Trophoblast cell (in vitro differentiated cells and primary cell): ENCODE data around the gene PRDX5.

ENCODE experiments used
- DNase-seq, 2 donors: peaks; one replicate each; pipeline ENCODE4 v3.0.0-alpha.2; 2016
- H2AFZ ChIP-seq: 2 replicates; pipeline ENCODE4 v1.6.1; 2013; ENCODE audit warnings: low read length, moderate library complexity, mild to moderate bottlenecking; ENCODE audit not compliant: insufficient read depth, poor library complexity
- H2AK5ac ChIP-seq: 2 replicates; pipeline ENCODE4 v1.6.1; 2013; ENCODE audit warnings: mild to moderate bottlenecking, low read length
- H2BK120ac ChIP-seq: 2 replicates; pipeline ENCODE4 v1.6.1; 2013; ENCODE audit warnings: low read length, mild to moderate bottlenecking, moderate library complexity; ENCODE audit not compliant: insufficient read depth, poor library complexity
- H2BK12ac ChIP-seq: 2 replicates; pipeline ENCODE4 v1.6.1; 2013; ENCODE audit warnings: mild to moderate bottlenecking, low read length, moderate library complexity
- H2BK5ac ChIP-seq: 2 replicates; pipeline ENCODE4 v1.6.1; 2013; ENCODE audit warnings: low read length, low read depth, moderate library complexity, mild to moderate bottlenecking; ENCODE audit not compliant: poor library complexity
- H3K14ac ChIP-seq: 2 replicates; pipeline ENCODE4 v1.6.1; 2013; ENCODE audit warnings: mild to moderate bottlenecking, low read length
- H3K18ac ChIP-seq: 2 replicates; pipeline ENCODE4 v1.6.1; 2013; ENCODE audit warnings: mild to moderate bottlenecking, low read length
- H3K23ac ChIP-seq: 2 replicates; pipeline ENCODE4 v1.6.1; 2013; ENCODE audit warnings: low read length
- H3K27ac ChIP-seq: 2 replicates; pipeline ENCODE4 v1.5.1; 2013; ENCODE audit warnings: low read depth, mild to moderate bottlenecking, inconsistent platforms, low read length, moderate library complexity
- H3K27me3 ChIP-seq: 2 replicates; pipeline ENCODE4 v1.6.1; 2013; ENCODE audit warnings: inconsistent platforms, mild to moderate bottlenecking, low read length, moderate library complexity; ENCODE audit not compliant: insufficient read depth
- H3K36me3 ChIP-seq, 2 experiments: 1 replicate in 1 of 2; 2 replicates in 1 of 2; pipeline ENCODE4 v1.6.1; 2013; ENCODE audit warnings: low read length in 2 of 2, mild to moderate bottlenecking in 2 of 2, moderate library complexity in 1 of 2; ENCODE audit not compliant: insufficient read depth in 2 of 2, control insufficient read depth in 1 of 2
- H3K4ac ChIP-seq: 2 replicates; pipeline ENCODE4 v1.6.1; 2013; ENCODE audit warnings: low read depth, mild to moderate bottlenecking, low read length, moderate library complexity
- H3K4me1 ChIP-seq, 2 experiments: 1 replicate in 1 of 2; 2 replicates in 1 of 2; pipeline ENCODE4 v1.6.1; 2013; ENCODE audit warnings: low read length in 2 of 2, mild to moderate bottlenecking in 2 of 2, moderate library complexity in 1 of 2; ENCODE audit not compliant: insufficient read depth in 2 of 2, control insufficient read depth in 1 of 2
- H3K4me2 ChIP-seq: 2 replicates; pipeline ENCODE4 v1.6.1; 2013; ENCODE audit warnings: inconsistent platforms, mild to moderate bottlenecking, low read length, moderate library complexity
- H3K4me3 ChIP-seq: 2 replicates; pipeline ENCODE4 v1.5.1; 2013; ENCODE audit warnings: mild to moderate bottlenecking, low read depth, low read length, inconsistent platforms
- H3K79me1 ChIP-seq: one replicate; pipeline ENCODE4 v1.6.1; 2013; ENCODE audit warnings: low read length
- H3K79me2 ChIP-seq: 2 replicates; pipeline ENCODE4 v1.6.1; 2013; ENCODE audit warnings: low read length, mild to moderate bottlenecking; ENCODE audit not compliant: control insufficient read depth, insufficient read depth, poor library complexity
- H3K9ac ChIP-seq: 2 replicates; pipeline ENCODE4 v1.6.1; 2013; ENCODE audit warnings: mild to moderate bottlenecking, low read length
- H3K9me3 ChIP-seq: 2 replicates; pipeline ENCODE4 v1.6.1; 2013; ENCODE audit warnings: low read depth, mild to moderate bottlenecking, control low read depth, inconsistent platforms, low read length; ENCODE audit not compliant: insufficient read depth
- H4K12ac ChIP-seq: 2 replicates; pipeline ENCODE4 v1.6.1; 2013; ENCODE audit warnings: low read depth, mild to moderate bottlenecking, low read length, moderate library complexity
- H4K8ac ChIP-seq: 2 replicates; pipeline ENCODE4 v1.6.1; 2013; ENCODE audit warnings: low read depth, mild to moderate bottlenecking, low read length, moderate library complexity
- H4K91ac ChIP-seq: one replicate; pipeline ENCODE4 v1.6.1; 2013; ENCODE audit warnings: low read depth, mild to moderate bottlenecking, low read length, moderate library complexity
- WGBS: extraction: QIAGEN DNeasy Blood & Tissue Kit; methylation state at CpG from one replicate; pipeline ENCODE4 v1.1.7; 2013; ENCODE audit warnings: missing lambda C conversion rate; ENCODE audit not compliant: insufficient read length, insufficient coverage; ENCODE audit errors: extremely low coverage; 5-methylcytosine and 5-hydroxymethylcytosine counted together

Gene PRDX5

GRCh38 chr11:64299847-64300648, 17.9 kb upstream of the PRDX5 start, which contains the start of gene CATSPERZ:
CATSPERZ (plus strand) TSS chr11:64300358; CDS start chr11:64300411, 53 bp downstream.
- H2AK5ac ChIP-seq = no peak within 1 kb of the TSS
- H3K79me1 ChIP-seq = peaks cover 5% of the 10 kb centered on the region
- H3K18ac ChIP-seq = no peak within 1 kb of the TSS
- H3K9ac ChIP-seq = peak within 1 kb of the TSS; percentile 0
- H3K4ac ChIP-seq = no peak within 1 kb of the TSS
- no peak within 1 kb of the TSS for H3K14ac ChIP-seq
- H2BK5ac ChIP-seq = no peak within 1 kb of the TSS
- H3K23ac ChIP-seq = no peak within 1 kb of the TSS
- H4K8ac ChIP-seq = no peak within 1 kb of the TSS
- peaks cover 8% of the 10 kb centered on the region for H3K9me3 ChIP-seq
- no peak within 1 kb of the TSS for H4K91ac ChIP-seq
- no peak within 1 kb of the TSS for H2BK12ac ChIP-seq
- H3K4me1 ChIP-seq = peaks cover 11 to 14% of the 10 kb centered on the region in 2 experiments
- H3K4me2 ChIP-seq = peak within 1 kb of the TSS; percentile 56
- no peaks in the 10 kb centered on the region for H3K79me2 ChIP-seq
- no peak within 1 kb of the TSS for H4K12ac ChIP-seq
- H2BK120ac ChIP-seq = no peak within 1 kb of the TSS
- no peak within 1 kb of the TSS for H3K27ac ChIP-seq
- peaks cover 48% of the 10 kb centered on the region for H3K27me3 ChIP-seq
- no peak for DNase-seq
- H3K36me3 ChIP-seq = no peaks in the 10 kb centered on the region
- no CpG with 5 or more reads among the region's 54 CpGs for WGBS
- H2AFZ ChIP-seq = peak within 1 kb of the TSS; percentile 7
- peak within 1 kb of the TSS; percentile 57 for H3K4me3 ChIP-seq

GRCh38 chr11:64303109-64304031, 14.6 kb upstream of the PRDX5 start:
- Histone ChIP-seq H4K12ac (peak overlapping the region; percentile 36), H2BK5ac (no peak overlapping the region), H3K4me2 (no peak overlapping the region), H3K27me3 (peaks cover 17% of the 10 kb centered on the region), H4K91ac (no peak overlapping the region), H3K18ac (no peak overlapping the region), H3K79me1 (peaks cover 15% of the 10 kb centered on the region), H2BK120ac (no peak overlapping the region), H2BK12ac (no peak overlapping the region), H3K79me2 (peaks cover 10% of the 10 kb centered on the region), H2AK5ac (no peak overlapping the region), H3K27ac (no peak overlapping the region), H3K14ac (no peak overlapping the region), H3K23ac (no peak overlapping the region), H3K4ac (no peak overlapping the region), H3K4me3 (no peak overlapping the region), H3K9ac (no peak overlapping the region), H3K4me1 (peaks cover 19 to 27% of the 10 kb centered on the region in 2 experiments), H3K36me3 (peaks cover 2 to 6% of the 10 kb centered on the region in 2 experiments), H4K8ac (no peak overlapping the region), H2AFZ (no peak overlapping the region), H3K9me3 (peaks cover 2% of the 10 kb centered on the region)
- WGBS = no CpG with 5 or more reads among the region's 13 CpGs
- DNase-seq = no peak

GRCh38 chr11:64304032-64304315, 13.9 kb upstream of the PRDX5 start:
- peaks cover 19 to 27% of the 10 kb centered on the region in 2 experiments for H3K4me1 ChIP-seq
- peak overlapping the region; percentile 36 for H4K12ac ChIP-seq
- H3K4me2 ChIP-seq = peak overlapping the region; percentile 90
- no peak overlapping the region for H3K23ac ChIP-seq
- H2AFZ ChIP-seq = no peak overlapping the region
- H3K18ac ChIP-seq = no peak overlapping the region
- H3K4me3 ChIP-seq = no peak overlapping the region
- peaks cover 2% of the 10 kb centered on the region for H3K9me3 ChIP-seq
- no peak overlapping the region for H3K27ac ChIP-seq
- H3K4ac ChIP-seq = no peak overlapping the region
- H2BK12ac ChIP-seq = no peak overlapping the region
- H3K27me3 ChIP-seq = peaks cover 15% of the 10 kb centered on the region
- no peak overlapping the region for H3K14ac ChIP-seq
- H3K9ac ChIP-seq = no peak overlapping the region
- H4K91ac ChIP-seq = no peak overlapping the region
- peaks cover 15% of the 10 kb centered on the region for H3K79me1 ChIP-seq
- DNase-seq = no peak
- H2AK5ac ChIP-seq = no peak overlapping the region
- H2BK120ac ChIP-seq = no peak overlapping the region
- no CpG with 5 or more reads among the region's 5 CpGs for WGBS
- H2BK5ac ChIP-seq = no peak overlapping the region
- no peak overlapping the region for H4K8ac ChIP-seq
- H3K36me3 ChIP-seq = peaks cover 2 to 6% of the 10 kb centered on the region in 2 experiments
- peaks cover 10% of the 10 kb centered on the region for H3K79me2 ChIP-seq

DNA sequence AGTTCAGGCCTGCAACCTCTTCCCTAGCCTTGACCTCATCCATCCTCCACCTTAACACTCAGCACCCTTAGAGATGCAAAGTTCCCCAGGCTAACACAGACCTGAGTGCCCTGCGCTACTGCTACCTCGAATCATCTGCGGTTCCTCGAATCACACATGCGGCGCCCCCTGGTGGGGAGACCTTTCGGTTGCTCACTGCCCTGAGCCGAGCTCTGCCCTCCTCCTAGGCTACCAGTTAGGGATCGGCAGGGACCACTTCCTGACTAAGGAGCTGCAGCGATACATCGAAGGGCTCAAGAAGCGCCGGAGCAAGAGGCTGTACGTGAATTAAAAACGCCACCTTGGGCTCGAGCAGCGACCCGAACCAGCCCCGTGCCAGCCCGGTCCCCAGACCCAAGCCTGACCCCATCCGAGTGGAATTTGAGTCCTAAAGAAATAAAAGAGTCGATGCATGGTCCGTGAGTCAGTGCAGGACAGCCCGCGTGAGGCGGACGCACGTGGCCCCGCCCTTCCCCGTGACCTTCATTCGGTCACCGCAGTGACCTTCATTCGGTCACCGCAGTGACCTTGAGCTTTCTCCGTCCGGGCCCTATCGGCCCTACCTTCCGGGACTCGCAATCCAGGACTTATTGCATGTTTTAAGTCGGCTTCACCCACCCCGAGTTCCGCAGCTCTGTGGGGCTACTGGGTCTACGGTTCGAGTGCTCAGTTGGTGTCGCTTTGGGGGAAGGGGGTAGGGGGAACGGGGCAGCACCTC, 13.4 kb upstream of the PRDX5 start:
- peaks cover 2% of the 10 kb centered on the region for H3K9me3 ChIP-seq
- peak overlapping the region; percentile 36 for H4K12ac ChIP-seq
- no peak overlapping the region for H3K23ac ChIP-seq
- H3K4me2 ChIP-seq = peak overlapping the region; percentile 90
- peaks cover 15% of the 10 kb centered on the region for H3K79me1 ChIP-seq
- H3K4ac ChIP-seq = peak overlapping the region; percentile 19
- DNase-seq = peak; percentile 96 to 99
- peaks cover 2 to 6% of the 10 kb centered on the region in 2 experiments for H3K36me3 ChIP-seq
- H2BK5ac ChIP-seq = peak overlapping the region; percentile 3
- H2AK5ac ChIP-seq = no peak overlapping the region
- peaks cover 19 to 24% of the 10 kb centered on the region in 2 experiments for H3K4me1 ChIP-seq
- H3K14ac ChIP-seq = peak overlapping the region; percentile 4
- peak overlapping the region; percentile 77 for H4K8ac ChIP-seq
- peak overlapping the region; percentile 1 for H2BK120ac ChIP-seq
- H3K79me2 ChIP-seq = peaks cover 10% of the 10 kb centered on the region
- H3K27ac ChIP-seq = peak overlapping the region; percentile 73
- peak overlapping the region; percentile 2 for H2BK12ac ChIP-seq
- no CpG with 5 or more reads among the region's 46 CpGs for WGBS
- peak overlapping the region; percentile 81 for H2AFZ ChIP-seq
- H3K27me3 ChIP-seq = peaks cover 11% of the 10 kb centered on the region
- peak overlapping the region; percentile 59 for H3K9ac ChIP-seq
- peak overlapping the region; percentile 72 for H3K4me3 ChIP-seq
- peak overlapping the region; percentile 67 for H4K91ac ChIP-seq
- H3K18ac ChIP-seq = peak overlapping the region; percentile 3
